Measurements from ENCODE around the gene RBMX2. TPM values are rescaled to one million over a fixed set of nuclear protein-coding genes. Genes with fewer than 3 reads are reported as not detected.

RBMX2 gene
- polyA plus RNA-seq, 2 of the 4 experiments (the other 2 are of a cell fraction) = 31.0 to 34.5 TPM

DNA sequence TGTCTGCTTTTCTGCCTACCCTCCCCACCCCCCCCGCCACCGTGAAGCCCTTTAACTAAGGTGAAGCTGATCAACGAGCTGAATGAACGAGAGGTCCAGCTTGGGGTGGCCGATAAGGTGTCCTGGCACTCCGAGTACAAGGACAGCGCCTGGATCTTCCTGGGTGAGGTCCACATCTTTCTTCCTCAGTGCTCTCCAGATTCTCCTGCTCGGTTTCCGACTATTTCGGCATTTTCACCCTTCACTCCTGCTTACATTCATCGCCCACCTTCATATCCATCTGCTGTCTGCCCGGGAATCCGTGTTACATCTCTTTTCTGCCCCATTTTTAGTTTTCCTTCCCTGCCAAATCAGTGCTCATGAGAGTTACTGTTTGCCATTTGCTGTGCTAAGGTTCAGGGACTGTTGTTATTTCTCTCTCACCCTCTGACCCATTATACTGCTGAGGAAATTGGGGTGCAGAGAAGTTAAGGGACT is 459 bp downstream of the RBMX2 start (continued):
- TF ChIP-seq, protein P1, sequence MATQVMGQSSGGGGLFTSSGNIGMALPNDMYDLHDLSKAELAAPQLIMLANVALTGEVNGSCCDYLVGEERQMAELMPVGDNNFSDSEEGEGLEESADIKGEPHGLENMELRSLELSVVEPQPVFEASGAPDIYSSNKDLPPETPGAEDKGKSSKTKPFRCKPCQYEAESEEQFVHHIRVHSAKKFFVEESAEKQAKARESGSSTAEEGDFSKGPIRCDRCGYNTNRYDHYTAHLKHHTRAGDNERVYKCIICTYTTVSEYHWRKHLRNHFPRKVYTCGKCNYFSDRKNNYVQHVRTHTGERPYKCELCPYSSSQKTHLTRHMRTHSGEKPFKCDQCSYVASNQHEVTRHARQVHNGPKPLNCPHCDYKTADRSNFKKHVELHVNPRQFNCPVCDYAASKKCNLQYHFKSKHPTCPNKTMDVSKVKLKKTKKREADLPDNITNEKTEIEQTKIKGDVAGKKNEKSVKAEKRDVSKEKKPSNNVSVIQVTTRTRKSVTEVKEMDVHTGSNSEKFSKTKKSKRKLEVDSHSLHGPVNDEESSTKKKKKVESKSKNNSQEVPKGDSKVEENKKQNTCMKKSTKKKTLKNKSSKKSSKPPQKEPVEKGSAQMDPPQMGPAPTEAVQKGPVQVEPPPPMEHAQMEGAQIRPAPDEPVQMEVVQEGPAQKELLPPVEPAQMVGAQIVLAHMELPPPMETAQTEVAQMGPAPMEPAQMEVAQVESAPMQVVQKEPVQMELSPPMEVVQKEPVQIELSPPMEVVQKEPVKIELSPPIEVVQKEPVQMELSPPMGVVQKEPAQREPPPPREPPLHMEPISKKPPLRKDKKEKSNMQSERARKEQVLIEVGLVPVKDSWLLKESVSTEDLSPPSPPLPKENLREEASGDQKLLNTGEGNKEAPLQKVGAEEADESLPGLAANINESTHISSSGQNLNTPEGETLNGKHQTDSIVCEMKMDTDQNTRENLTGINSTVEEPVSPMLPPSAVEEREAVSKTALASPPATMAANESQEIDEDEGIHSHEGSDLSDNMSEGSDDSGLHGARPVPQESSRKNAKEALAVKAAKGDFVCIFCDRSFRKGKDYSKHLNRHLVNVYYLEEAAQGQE (IDR thresholded peaks at IDR 0.05) = no peak
- TF ChIP-seq NFE2L2 (conservative IDR thresholded peaks at IDR 0.05; ENCODE audit: low read length) (no peak), POLR2A (IDR thresholded peaks at IDR 0.05; ENCODE audit: low read length) (no peak), CBX2 (IDR thresholded peaks at IDR 0.05; ENCODE audit: borderline replicate concordance, low read depth) (no peak), HOXB5 (CRISPR knock-in tag; IDR thresholded peaks at IDR 0.05) (no peak), MYC (IDR thresholded peaks at IDR 0.05; ENCODE audit: borderline replicate concordance, low read length) (no peak), RCOR1 (IDR thresholded peaks at IDR 0.05; ENCODE audit: low read depth, low read length) (no peak)
- TF ChIP-seq, protein P2, sequence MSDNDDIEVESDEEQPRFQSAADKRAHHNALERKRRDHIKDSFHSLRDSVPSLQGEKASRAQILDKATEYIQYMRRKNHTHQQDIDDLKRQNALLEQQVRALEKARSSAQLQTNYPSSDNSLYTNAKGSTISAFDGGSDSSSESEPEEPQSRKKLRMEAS (IDR thresholded peaks at IDR 0.05) = no peak
- TF ChIP-seq, protein P3, sequence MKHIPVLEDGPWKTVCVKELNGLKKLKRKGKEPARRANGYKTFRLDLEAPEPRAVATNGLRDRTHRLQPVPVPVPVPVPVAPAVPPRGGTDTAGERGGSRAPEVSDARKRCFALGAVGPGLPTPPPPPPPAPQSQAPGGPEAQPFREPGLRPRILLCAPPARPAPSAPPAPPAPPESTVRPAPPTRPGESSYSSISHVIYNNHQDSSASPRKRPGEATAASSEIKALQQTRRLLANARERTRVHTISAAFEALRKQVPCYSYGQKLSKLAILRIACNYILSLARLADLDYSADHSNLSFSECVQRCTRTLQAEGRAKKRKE (CRISPR knock-in tag; IDR thresholded peaks at IDR 0.05; ENCODE audit: low read depth) = no peak
- TF ChIP-seq, protein P4, sequence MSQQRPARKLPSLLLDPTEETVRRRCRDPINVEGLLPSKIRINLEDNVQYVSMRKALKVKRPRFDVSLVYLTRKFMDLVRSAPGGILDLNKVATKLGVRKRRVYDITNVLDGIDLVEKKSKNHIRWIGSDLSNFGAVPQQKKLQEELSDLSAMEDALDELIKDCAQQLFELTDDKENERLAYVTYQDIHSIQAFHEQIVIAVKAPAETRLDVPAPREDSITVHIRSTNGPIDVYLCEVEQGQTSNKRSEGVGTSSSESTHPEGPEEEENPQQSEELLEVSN (IDR thresholded peaks at IDR 0.05; ENCODE audit: borderline replicate concordance, low read depth) = no peak
- TF ChIP-seq, protein P5, sequence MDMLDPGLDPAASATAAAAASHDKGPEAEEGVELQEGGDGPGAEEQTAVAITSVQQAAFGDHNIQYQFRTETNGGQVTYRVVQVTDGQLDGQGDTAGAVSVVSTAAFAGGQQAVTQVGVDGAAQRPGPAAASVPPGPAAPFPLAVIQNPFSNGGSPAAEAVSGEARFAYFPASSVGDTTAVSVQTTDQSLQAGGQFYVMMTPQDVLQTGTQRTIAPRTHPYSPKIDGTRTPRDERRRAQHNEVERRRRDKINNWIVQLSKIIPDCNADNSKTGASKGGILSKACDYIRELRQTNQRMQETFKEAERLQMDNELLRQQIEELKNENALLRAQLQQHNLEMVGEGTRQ (IDR thresholded peaks at IDR 0.05) = no peak
- TF ChIP-seq, protein P6, sequence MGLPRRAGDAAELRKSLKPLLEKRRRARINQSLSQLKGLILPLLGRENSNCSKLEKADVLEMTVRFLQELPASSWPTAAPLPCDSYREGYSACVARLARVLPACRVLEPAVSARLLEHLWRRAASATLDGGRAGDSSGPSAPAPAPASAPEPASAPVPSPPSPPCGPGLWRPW (IDR thresholded peaks at IDR 0.05) = no peak

DNA sequence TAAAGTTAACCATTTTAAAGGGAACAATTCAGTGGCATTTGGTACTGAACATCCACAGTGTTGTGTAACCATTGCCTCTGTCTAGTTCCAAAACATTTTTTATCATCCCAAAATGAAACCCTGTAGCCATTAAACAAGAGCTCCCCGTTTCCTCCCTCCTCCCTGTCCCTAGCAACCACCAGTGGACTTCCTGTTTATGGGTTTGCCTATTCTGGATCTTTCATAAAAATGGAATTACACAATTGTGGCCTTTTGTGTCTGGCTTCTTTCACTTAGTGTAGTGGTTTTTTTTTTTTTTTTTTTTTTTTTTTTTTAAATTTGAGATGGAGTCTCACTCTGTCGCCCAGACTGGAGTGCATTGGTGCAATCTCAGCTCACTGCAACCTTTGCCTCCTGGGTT is 11.6 kb downstream of the RBMX2 start:
- no peak for TF ChIP-seq TFCP2L1 (CRISPR knock-in tag; IDR thresholded peaks at IDR 0.05)
- Histone ChIP-seq H3K9me3 (no peaks in the 10 kb centered on the region), H3K4me2 (no peak overlapping the region), H3K4me3 (no peak overlapping the region), H3K4me1 (no peaks in the 10 kb centered on the region), H3K27ac (no peak overlapping the region)
- WGBS (ENCODE audit: missing lambda C conversion rate) = 92% methylated on average over 2 of the region's 2 CpGs
- no peak for FAIRE-seq
- ATAC-seq = no peak
- DNase-seq (ENCODE audit: low read depth in 1 of 2, low spot score in 1 of 2) = no peak
- POLR2A ChIA-PET = no interaction called here
- CTCF ChIA-PET = interaction anchor here (1.2 to 1.5 kb wide), 2 partner anchors 20 to 21 kb away, joined by 3 to 5 read pairs; no protein-coding TSS in a partner anchor

DNA sequence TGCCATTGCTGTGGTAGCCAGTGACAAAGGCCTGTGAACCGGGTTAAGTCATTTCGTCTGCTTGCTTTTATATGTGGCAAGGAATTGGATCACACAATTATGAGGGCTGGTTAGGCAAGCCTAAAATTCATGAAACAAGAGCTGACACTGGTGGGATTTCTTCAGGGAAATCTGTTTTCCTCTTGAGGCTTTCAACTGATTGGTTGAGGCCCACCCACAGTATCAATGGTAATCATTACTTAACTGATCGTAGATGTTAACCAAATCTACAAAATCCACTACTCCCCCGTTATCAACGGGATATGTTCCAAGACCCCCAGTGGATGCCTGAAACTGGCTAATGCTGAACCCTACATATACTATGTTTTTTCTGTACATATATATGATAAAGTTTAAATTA is 13.0 kb downstream of the RBMX2 start:
- no peak overlapping the region for H3K4me2 ChIP-seq
- ChIA-PET POLR2A (no interaction called here), CTCF (interaction anchor here (1.5 kb wide), 1 partner anchor 21 kb away, joined by 5 read pairs; no protein-coding TSS in a partner anchor)
- H3K27ac ChIP-seq = no peak overlapping the region
- FAIRE-seq (no peak), ATAC-seq (no peak), DNase-seq (ENCODE audit: low read depth in 1 of 2, low spot score in 1 of 2) (no peak)
- WGBS (ENCODE audit: missing lambda C conversion rate) = 97% methylated on average over 5 of the region's 5 CpGs
- H3K9me3 ChIP-seq = no peaks in the 10 kb centered on the region
- no peaks in the 10 kb centered on the region for H3K4me1 ChIP-seq
- H3K4me3 ChIP-seq = no peak overlapping the region
- TF ChIP-seq SREBF2 (IDR thresholded peaks at IDR 0.05) (no peak), NFE2L2 (conservative IDR thresholded peaks at IDR 0.05; ENCODE audit: low read length) (no peak), HOXB13 (CRISPR knock-in tag; IDR thresholded peaks at IDR 0.05; ENCODE audit: low read depth) (no peak)
- TF ChIP-seq, protein P7, sequence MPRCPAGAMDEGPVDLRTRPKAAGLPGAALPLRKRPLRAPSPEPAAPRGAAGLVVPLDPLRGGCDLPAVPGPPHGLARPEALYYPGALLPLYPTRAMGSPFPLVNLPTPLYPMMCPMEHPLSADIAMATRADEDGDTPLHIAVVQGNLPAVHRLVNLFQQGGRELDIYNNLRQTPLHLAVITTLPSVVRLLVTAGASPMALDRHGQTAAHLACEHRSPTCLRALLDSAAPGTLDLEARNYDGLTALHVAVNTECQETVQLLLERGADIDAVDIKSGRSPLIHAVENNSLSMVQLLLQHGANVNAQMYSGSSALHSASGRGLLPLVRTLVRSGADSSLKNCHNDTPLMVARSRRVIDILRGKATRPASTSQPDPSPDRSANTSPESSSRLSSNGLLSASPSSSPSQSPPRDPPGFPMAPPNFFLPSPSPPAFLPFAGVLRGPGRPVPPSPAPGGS (IDR thresholded peaks at IDR 0.05) = no peak
